HEK293 (cell line): ENCODE measurements around the gene NUCB2.

Experiments used
- CTCF ChIA-PET: fragments of 350-600 bp; formaldehyde crosslinking; extraction: SDS; loops from one replicate; lab custom pipeline; 2021; ENCODE audit warnings: antibody characterized with exemption; lab: Yijun Ruan, JAX
- POLR2A ChIA-PET: fragments of 300-600 bp; formaldehyde crosslinking; extraction: SDS; loops from one replicate; lab custom pipeline; 2020; ENCODE audit warnings: antibody characterized with exemption, inconsistent platforms; lab: Yijun Ruan, JAX
- H3K27ac ChIP-seq: fragments of 200-500 bp; sonication (Bioruptor generic); 2 replicates; pipeline ENCODE4 v1.5.1; 2014; ENCODE audit warnings: low read depth, low read length, control low read depth, inconsistent platforms; ENCODE audit errors: extremely low read depth
- H3K36me3 ChIP-seq, 2 experiments: fragments of 200-500 bp in 1 of 2; sonication (Bioruptor generic) in 1 of 2; 1 replicate in 1 of 2; 2 replicates in 1 of 2; pipeline ENCODE4 v1.5.1; 2014 to 2017; ENCODE audit warnings: inconsistent platforms in 2 of 2, low read length in 2 of 2; ENCODE audit not compliant: control insufficient read depth in 2 of 2, insufficient read depth in 1 of 2
- H3K4me1 ChIP-seq: fragments of 200-500 bp; sonication (Bioruptor generic); 2 replicates; pipeline ENCODE4 v1.5.1; 2014; ENCODE audit warnings: mild to moderate bottlenecking, low read length, inconsistent platforms; ENCODE audit not compliant: control insufficient read depth, insufficient read depth
- H3K4me3 ChIP-seq: 2 replicates; pipeline ENCODE4 v1.5.1; 2011; ENCODE audit warnings: low read depth, mild to moderate bottlenecking, control low read depth, low read length, moderate library complexity
- H3K9me3 ChIP-seq: fragments of 200-500 bp; sonication (Bioruptor generic); 2 replicates; pipeline ENCODE4 v1.5.1; 2014; ENCODE audit warnings: low read depth, low read length, inconsistent platforms; ENCODE audit not compliant: control insufficient read depth, insufficient read depth
- FEZF1 ChIP-seq: fragments of 450-650 bp; formaldehyde crosslinking; IDR thresholded peaks from 2 replicates; pipeline ENCODE4 v1.5.1; 2016; ENCODE audit warnings: missing biosample characterization, missing genetic modification characterization
- GLI2 ChIP-seq: fragments of 450-650 bp; formaldehyde crosslinking; IDR thresholded peaks from 2 replicates; pipeline ENCODE4; 2017; ENCODE audit warnings: missing biosample characterization, missing genetic modification characterization, low read depth, borderline replicate concordance
- HOXC10 ChIP-seq: sonication (generic); formaldehyde crosslinking; IDR thresholded peaks from 2 replicates; pipeline ENCODE4 v1.8.1; 2023; ENCODE audit warnings: mild to moderate bottlenecking, missing genetic modification reagents
- KLF16 ChIP-seq: fragments of 450-650 bp; formaldehyde crosslinking; IDR thresholded peaks from 2 replicates; pipeline ENCODE4 v1.5.1; 2017; ENCODE audit warnings: missing biosample characterization, missing genetic modification characterization
- RBAK ChIP-seq: fragments of 450-650 bp; formaldehyde crosslinking; IDR thresholded peaks from 2 replicates; pipeline ENCODE4 v1.5.1; 2016; ENCODE audit warnings: missing biosample characterization, missing genetic modification characterization
- WT1 ChIP-seq: fragments of 450-650 bp; formaldehyde crosslinking; IDR thresholded peaks from 2 replicates; pipeline ENCODE4 v1.5.1; 2016; ENCODE audit warnings: missing biosample characterization, missing genetic modification characterization
- ZBTB20 ChIP-seq: fragments of 450-650 bp; formaldehyde crosslinking; IDR thresholded peaks from 2 replicates; pipeline ENCODE4 v1.5.1; 2016; ENCODE audit warnings: missing biosample characterization, missing genetic modification characterization
- ZNF10 ChIP-seq: fragments of 450-650 bp; formaldehyde crosslinking; IDR thresholded peaks from 2 replicates; pipeline ENCODE4 v1.5.1; 2017; ENCODE audit warnings: missing biosample characterization, missing genetic modification characterization
- ZNF132 ChIP-seq: fragments of 450-650 bp; formaldehyde crosslinking; IDR thresholded peaks from 2 replicates; pipeline ENCODE4 v1.5.1; 2017; ENCODE audit warnings: missing biosample characterization, missing genetic modification characterization, borderline replicate concordance
- ZNF223 ChIP-seq: fragments of 450-650 bp; formaldehyde crosslinking; IDR thresholded peaks from 2 replicates; pipeline ENCODE4 v1.5.1; 2016; ENCODE audit warnings: missing biosample characterization, missing genetic modification characterization
- ZNF350 ChIP-seq: fragments of 450-650 bp; formaldehyde crosslinking; IDR thresholded peaks from 2 replicates; pipeline ENCODE4 v1.5.0; 2017; ENCODE audit warnings: missing biosample characterization, mild to moderate bottlenecking, missing genetic modification characterization
- ZNF426 ChIP-seq: fragments of 450-650 bp; formaldehyde crosslinking; IDR thresholded peaks from 2 replicates; pipeline ENCODE4 v1.5.1; 2017; ENCODE audit warnings: missing biosample characterization, missing genetic modification characterization, mild to moderate bottlenecking, inconsistent platforms, moderate library complexity
- ZNF501 ChIP-seq: fragments of 450-650 bp; formaldehyde crosslinking; IDR thresholded peaks from 2 replicates; pipeline ENCODE4 v1.5.1; 2016; ENCODE audit warnings: missing biosample characterization, missing genetic modification characterization
- ZNF510 ChIP-seq: fragments of 450-650 bp; formaldehyde crosslinking; IDR thresholded peaks from 2 replicates; pipeline ENCODE4 v1.5.1; 2018; ENCODE audit warnings: mild to moderate bottlenecking, missing genetic modification characterization, missing biosample characterization; ENCODE audit not compliant: insufficient replicate concordance
- ZNF514 ChIP-seq: fragments of 450-650 bp; formaldehyde crosslinking; IDR thresholded peaks from 2 replicates; pipeline ENCODE4 v1.5.1; 2016; ENCODE audit warnings: missing biosample characterization, missing genetic modification characterization
- ZNF521 ChIP-seq: fragments of 450-650 bp; formaldehyde crosslinking; IDR thresholded peaks from 2 replicates; pipeline ENCODE4 v1.5.1; 2017; ENCODE audit warnings: missing biosample characterization, mild to moderate bottlenecking, missing genetic modification characterization
- ZNF529 ChIP-seq: fragments of 450-650 bp; formaldehyde crosslinking; IDR thresholded peaks from 2 replicates; pipeline ENCODE4 v1.5.1; 2017; ENCODE audit warnings: missing genetic modification characterization, missing biosample characterization; ENCODE audit not compliant: insufficient replicate concordance
- ZNF624 ChIP-seq: fragments of 450-650 bp; formaldehyde crosslinking; IDR thresholded peaks from 2 replicates; pipeline ENCODE4 v1.5.1; 2017; ENCODE audit warnings: missing biosample characterization, missing genetic modification characterization
- ZNF629 ChIP-seq: fragments of 450-650 bp; formaldehyde crosslinking; IDR thresholded peaks from 2 replicates; pipeline ENCODE4 v1.5.1; 2017; ENCODE audit warnings: missing biosample characterization, missing genetic modification characterization
- ZNF660 ChIP-seq: fragments of 450-650 bp; IDR thresholded peaks from 2 replicates; pipeline ENCODE4 v1.5.1; 2018; ENCODE audit warnings: missing biosample characterization, mild to moderate bottlenecking, missing genetic modification characterization
- ZNF664 ChIP-seq: fragments of 450-650 bp; formaldehyde crosslinking; IDR thresholded peaks from 2 replicates; pipeline ENCODE4 v1.5.1; 2016; ENCODE audit warnings: missing biosample characterization, missing genetic modification characterization
- ZNF701 ChIP-seq: fragments of 450-650 bp; formaldehyde crosslinking; IDR thresholded peaks from 2 replicates; pipeline ENCODE4 v1.5.1; 2016; ENCODE audit warnings: missing biosample characterization, missing genetic modification characterization
- ZNF707 ChIP-seq: fragments of 450-650 bp; formaldehyde crosslinking; IDR thresholded peaks from 2 replicates; pipeline ENCODE4 v1.5.1; 2016; ENCODE audit warnings: missing biosample characterization, missing genetic modification characterization
- ZNF747 ChIP-seq: fragments of 450-650 bp; formaldehyde crosslinking; IDR thresholded peaks from 2 replicates; pipeline ENCODE4 v1.5.1; 2016; ENCODE audit warnings: missing biosample characterization, missing genetic modification characterization
- TF ChIP-seq, protein P1 (sequence below): fragments of 450-650 bp; formaldehyde crosslinking; IDR thresholded peaks from 2 replicates; pipeline ENCODE4 v1.5.1; 2016; ENCODE audit warnings: missing biosample characterization, missing genetic modification characterization

NUCB2 gene

DNA sequence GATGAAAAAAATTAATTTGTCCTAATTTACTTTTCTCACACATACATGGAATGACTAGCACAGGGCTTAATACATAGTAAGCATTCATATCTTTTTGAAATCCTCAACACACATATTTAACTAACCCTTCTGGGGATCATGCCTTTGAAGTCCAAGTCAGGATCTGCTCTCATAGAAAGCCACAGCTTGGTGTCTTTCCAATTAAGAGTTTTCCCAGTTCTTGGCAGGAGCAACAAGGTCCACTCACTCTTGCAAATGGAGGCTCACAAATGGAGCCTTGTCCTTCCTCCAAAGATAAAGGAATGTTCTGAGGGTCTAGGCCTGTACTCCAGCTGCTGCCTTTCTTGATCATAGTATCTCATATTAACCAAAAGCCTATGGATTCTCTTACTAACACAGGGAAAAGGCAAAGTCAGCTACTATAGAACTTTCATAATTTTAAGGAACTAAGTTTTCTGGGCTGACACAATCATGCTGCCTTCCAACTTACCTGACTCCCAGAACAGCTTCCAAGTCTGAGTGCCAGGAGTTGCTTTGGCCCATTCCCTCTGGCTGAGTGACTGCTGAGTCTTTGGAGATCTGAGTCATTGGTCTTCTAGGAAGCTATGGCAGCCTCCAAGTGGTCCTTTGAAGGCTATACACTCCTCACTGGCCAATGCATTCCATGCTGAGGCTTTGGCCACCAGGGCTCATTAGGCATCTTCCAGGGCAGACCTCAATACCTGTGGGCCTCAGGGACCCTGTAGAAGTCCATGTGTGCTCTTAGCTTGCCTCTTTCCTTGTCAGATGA lies 25.8 kb upstream of the NUCB2 start:
- Histone ChIP-seq H3K4me3 (no peak overlapping the region), H3K27ac (no peak overlapping the region), H3K4me1 (no peaks in the 10 kb centered on the region), H3K36me3 (no peaks in the 10 kb centered on the region), H3K9me3 (no peaks in the 10 kb centered on the region)
- ChIA-PET POLR2A (no interaction called here), CTCF (interaction anchor here (0.6 to 0.7 kb wide), 2 partner anchors 22 to 25 kb away, joined by 3 read pairs; partner anchors contain the start of gene NUCB2)
- TF ChIP-seq ZNF521 (tag by site-specific recombination) (no peak), ZNF514 (tag by site-specific recombination) (no peak), ZNF350 (tag by site-specific recombination) (no peak), RBAK (tag by site-specific recombination) (no peak), ZBTB20 (tag by site-specific recombination) (no peak), ZNF707 (tag by site-specific recombination) (no peak), FEZF1 (no peak), ZNF701 (tag by site-specific recombination) (no peak), KLF16 (no peak), ZNF747 (no peak), GLI2 (no peak), ZNF132 (tag by site-specific recombination) (no peak), WT1 (tag by site-specific recombination) (no peak), ZNF501 (tag by site-specific recombination) (no peak), ZNF629 (no peak)

DNA sequence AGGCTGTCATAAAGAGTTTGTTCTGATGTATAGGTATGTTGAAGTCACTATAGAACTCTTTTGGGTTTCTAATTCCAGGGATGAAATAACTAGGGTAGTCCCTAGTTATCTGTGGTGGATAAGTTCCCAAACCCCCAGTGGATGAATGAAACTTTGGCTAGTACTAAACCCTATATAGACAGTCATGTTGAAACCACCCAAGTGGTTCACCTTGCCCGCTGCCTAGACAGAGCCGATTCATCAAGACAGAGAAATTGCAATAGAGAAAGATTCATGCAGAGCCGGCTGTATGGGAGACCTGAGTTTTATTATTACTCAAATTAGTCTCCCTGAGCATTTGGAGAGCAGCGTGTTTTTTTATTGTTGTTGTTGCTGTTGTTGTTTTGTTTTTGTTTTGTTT lies 23.8 kb upstream of the NUCB2 start:
- H3K4me1 ChIP-seq: no peaks in the 10 kb centered on the region
- TF ChIP-seq ZNF510 (no peak), ZNF223 (tag by site-specific recombination) (no peak), ZNF426 (no peak), ZNF707 (tag by site-specific recombination) (no peak), WT1 (tag by site-specific recombination) (no peak), ZNF529 (tag by site-specific recombination) (no peak), ZNF624 (tag by site-specific recombination) (no peak), ZNF501 (tag by site-specific recombination) (no peak), ZNF660 (tag by site-specific recombination) (no peak), ZNF10 (tag by site-specific recombination) (no peak), ZNF664 (tag by site-specific recombination) (no peak), HOXC10 (no peak)
- TF ChIP-seq, protein P1, sequence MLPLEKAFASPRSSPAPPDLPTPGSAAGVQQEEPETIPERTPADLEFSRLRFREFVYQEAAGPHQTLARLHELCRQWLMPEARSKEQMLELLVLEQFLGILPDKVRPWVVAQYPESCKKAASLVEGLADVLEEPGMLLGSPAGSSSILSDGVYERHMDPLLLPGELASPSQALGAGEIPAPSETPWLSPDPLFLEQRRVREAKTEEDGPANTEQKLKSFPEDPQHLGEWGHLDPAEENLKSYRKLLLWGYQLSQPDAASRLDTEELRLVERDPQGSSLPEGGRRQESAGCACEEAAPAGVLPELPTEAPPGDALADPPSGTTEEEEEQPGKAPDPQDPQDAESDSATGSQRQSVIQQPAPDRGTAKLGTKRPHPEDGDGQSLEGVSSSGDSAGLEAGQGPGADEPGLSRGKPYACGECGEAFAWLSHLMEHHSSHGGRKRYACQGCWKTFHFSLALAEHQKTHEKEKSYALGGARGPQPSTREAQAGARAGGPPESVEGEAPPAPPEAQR: no peak
- H3K9me3 ChIP-seq: no peaks in the 10 kb centered on the region
- CTCF ChIA-PET: no interaction called here
- H3K4me3 ChIP-seq: no peak overlapping the region
- no peaks in the 10 kb centered on the region for H3K36me3 ChIP-seq
- POLR2A ChIA-PET: no interaction called here
- no peak overlapping the region for H3K27ac ChIP-seq
